Measurements from ENCODE around the gene SARDH. TPM values are rescaled to one million over a fixed set of nuclear protein-coding genes. Genes with fewer than 3 reads are reported as not detected.
A peak's percentile ranks its signal among the peaks of the same experiment; 100 is the strongest.

The SARDH gene
- total RNA-seq, 2 experiments from 2014 or later = 17.7 to 18.5 TPM

GRCh38 chr9:133619791-133620190 lies 118.4 kb downstream of the SARDH start:
- Mint-ChIP-seq H3K27me3 (peaks cover 5% of the 10 kb centered on the region), H3K27ac (peak overlapping the region; percentile 34), H3K4me3 (peak overlapping the region; percentile 23), H3K4me1 (ENCODE audit: low read depth) (peaks cover 56% of the 10 kb centered on the region), H3K9me3 (no peaks in the 10 kb centered on the region), H3K36me3 (ENCODE audit: low read depth) (no peaks in the 10 kb centered on the region)
- no peak overlapping the region for H3K27ac ChIP-seq (ENCODE audit: low read depth in 1 of 2, low read length in 2 of 2)
- H3K36me3 ChIP-seq (ENCODE audit: insufficient read depth, low read length) = no peaks in the 10 kb centered on the region
- POLR2A ChIA-PET = no interaction called here
- H3K9me3 ChIP-seq (ENCODE audit: control insufficient read depth in 1 of 2, insufficient read depth in 1 of 2, low read length in 2 of 2) = no peaks in the 10 kb centered on the region
- ATAC-seq (ENCODE audit: poor library complexity) (peak; percentile 94), DNase-seq (peak; percentile 29 to 81 (median 58))
- TF ChIP-seq CTCF (IDR thresholded peaks at IDR 0.05) = no peak
- peaks cover 32% of the 10 kb centered on the region for H3K4me1 ChIP-seq (ENCODE audit: insufficient read depth, low read length)
- intact Hi-C loops (cut with DNase I, micrococcal nuclease) = no loop called here
- no peaks in the 10 kb centered on the region for H3K27me3 ChIP-seq (ENCODE audit: control insufficient read depth in 1 of 2, insufficient read depth in 2 of 2, low read length in 2 of 2)
- H3K4me3 ChIP-seq (ENCODE audit: low read length) = no peak overlapping the region
- CTCF ChIA-PET = interaction anchor here (2.1 kb wide), 1 partner anchor 123 kb away, joined by 8 read pairs; no protein-coding TSS in a partner anchor

GRCh38 chr9:133618726-133619125 lies 119.4 kb downstream of the SARDH start:
- H3K4me3 Mint-ChIP-seq = no peak overlapping the region
- TF ChIP-seq CTCF (IDR thresholded peaks at IDR 0.05) = no peak
- intact Hi-C loops (cut with DNase I, micrococcal nuclease) = no loop called here
- H3K36me3 Mint-ChIP-seq (ENCODE audit: low read depth) = no peaks in the 10 kb centered on the region
- Histone ChIP-seq H3K27me3 (ENCODE audit: control insufficient read depth in 1 of 2, insufficient read depth in 2 of 2, low read length in 2 of 2) (no peaks in the 10 kb centered on the region), H3K4me3 (ENCODE audit: low read length) (no peak overlapping the region), H3K27ac (ENCODE audit: low read depth in 1 of 2, low read length in 2 of 2) (no peak overlapping the region), H3K36me3 (ENCODE audit: insufficient read depth, low read length) (no peaks in the 10 kb centered on the region), H3K4me1 (ENCODE audit: insufficient read depth, low read length) (peaks cover 32% of the 10 kb centered on the region), H3K9me3 (ENCODE audit: control insufficient read depth in 1 of 2, insufficient read depth in 1 of 2, low read length in 2 of 2) (no peaks in the 10 kb centered on the region)
- CTCF ChIA-PET = interaction anchor here (2.1 kb wide), 1 partner anchor 124 kb away, joined by 8 read pairs; no protein-coding TSS in a partner anchor
- POLR2A ChIA-PET = no interaction called here
- H3K4me1 Mint-ChIP-seq (ENCODE audit: low read depth) = peaks cover 56% of the 10 kb centered on the region
- no peak for DNase-seq
- no peak for ATAC-seq (ENCODE audit: poor library complexity)
- no peaks in the 10 kb centered on the region for H3K9me3 Mint-ChIP-seq
- peaks cover 5% of the 10 kb centered on the region for H3K27me3 Mint-ChIP-seq
- no peak overlapping the region for H3K27ac Mint-ChIP-seq

- no peaks in the 10 kb centered on the region for H3K36me3 Mint-ChIP-seq (ENCODE audit: low read depth)
- CTCF ChIA-PET = no interaction called here
- Histone ChIP-seq H3K4me1 (ENCODE audit: insufficient read depth, low read length) (peaks cover 23% of the 10 kb centered on the region), H3K36me3 (ENCODE audit: insufficient read depth, low read length) (no peaks in the 10 kb centered on the region), H3K27ac (ENCODE audit: low read depth in 1 of 2, low read length in 2 of 2) (no peak overlapping the region), H3K9me3 (ENCODE audit: control insufficient read depth in 1 of 2, insufficient read depth in 1 of 2, low read length in 2 of 2) (no peaks in the 10 kb centered on the region), H3K27me3 (ENCODE audit: control insufficient read depth in 1 of 2, insufficient read depth in 2 of 2, low read length in 2 of 2) (no peaks in the 10 kb centered on the region), H3K4me3 (ENCODE audit: low read length) (no peak overlapping the region)
- intact Hi-C loops (cut with DNase I, micrococcal nuclease) = no loop called here
- H3K9me3 Mint-ChIP-seq = no peaks in the 10 kb centered on the region
- no peak for ATAC-seq (ENCODE audit: poor library complexity)
- H3K27ac Mint-ChIP-seq = no peak overlapping the region
- no peak for DNase-seq
- POLR2A ChIA-PET = no interaction called here
- H3K4me3 Mint-ChIP-seq = no peak overlapping the region
- H3K4me1 Mint-ChIP-seq (ENCODE audit: low read depth) = peaks cover 38% of the 10 kb centered on the region
- peaks cover 11% of the 10 kb centered on the region for H3K27me3 Mint-ChIP-seq
- no peak for TF ChIP-seq CTCF (IDR thresholded peaks at IDR 0.05)
Observed at GRCh38 chr9:133616643-133617405, 121.3 kb downstream of the SARDH start.

All from CD4-positive, alpha-beta T cell (primary cell).